Brain pericyte (primary cell): ENCODE measurements around the gene KMO.

Source experiments
- DNase-seq: peaks from one replicate; pipeline ENCODE4 v3.0.0-alpha.2; 2012; ENCODE audit warnings: low read depth, low spot score

The KMO gene

DNA sequence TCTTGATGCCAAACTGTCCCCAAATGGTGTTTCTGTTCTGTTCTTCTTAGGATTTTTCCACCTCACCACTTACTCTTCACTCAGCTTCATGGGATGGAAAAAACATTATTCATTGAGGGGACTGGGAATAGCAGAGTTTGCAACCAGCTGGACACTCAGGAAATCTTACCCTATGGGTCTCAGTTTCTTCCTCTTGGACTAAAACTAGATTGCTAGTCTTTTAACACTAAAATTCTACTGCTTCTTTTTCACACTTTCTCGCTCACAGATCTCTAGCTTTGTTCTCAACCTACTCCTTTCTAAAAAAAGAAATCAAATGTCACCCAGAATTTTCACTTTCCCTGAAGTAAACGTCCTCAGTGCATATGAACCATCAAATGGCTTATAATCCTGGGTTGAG, 4.8 kb downstream of the KMO start:
- DNase-seq, result no peak

DNA sequence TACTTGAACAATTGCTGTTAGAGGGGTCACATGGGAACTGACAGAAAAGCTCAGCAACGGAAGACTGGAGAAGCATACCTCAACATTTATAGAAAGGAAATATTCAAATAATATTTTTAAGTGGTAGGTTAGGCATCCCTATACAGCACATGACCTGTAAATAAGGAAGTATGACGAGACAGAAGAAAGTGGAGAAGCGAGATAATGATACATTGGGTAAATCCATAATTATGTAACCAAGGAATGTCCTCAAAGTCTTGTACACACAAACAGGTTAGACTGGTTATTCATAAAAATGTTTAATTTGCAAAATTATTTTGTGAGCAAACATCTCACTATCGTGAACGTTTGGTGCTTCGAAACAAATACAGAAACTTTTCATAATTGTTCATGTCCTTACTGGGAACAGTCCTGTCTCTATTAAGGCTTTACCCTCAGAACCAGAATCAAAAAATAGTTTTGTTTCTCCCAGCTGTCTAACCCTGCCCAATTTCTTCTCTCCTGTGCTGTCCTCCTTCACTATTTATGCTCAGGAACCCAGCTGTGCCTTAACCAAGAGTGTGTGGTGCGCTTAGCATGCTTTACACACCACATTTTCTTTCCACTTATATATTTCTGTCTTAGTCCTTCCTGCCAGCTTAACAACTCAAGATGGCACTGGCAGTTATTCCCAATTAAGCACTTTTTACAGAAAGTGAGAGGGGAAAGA, 10.2 kb downstream of the KMO start:
- DNase-seq, result no peak

- DNase-seq, result no peak
These were observed 15.8 kb downstream of the KMO start for GRCh38 chr1:241548008-241548407.

DNA sequence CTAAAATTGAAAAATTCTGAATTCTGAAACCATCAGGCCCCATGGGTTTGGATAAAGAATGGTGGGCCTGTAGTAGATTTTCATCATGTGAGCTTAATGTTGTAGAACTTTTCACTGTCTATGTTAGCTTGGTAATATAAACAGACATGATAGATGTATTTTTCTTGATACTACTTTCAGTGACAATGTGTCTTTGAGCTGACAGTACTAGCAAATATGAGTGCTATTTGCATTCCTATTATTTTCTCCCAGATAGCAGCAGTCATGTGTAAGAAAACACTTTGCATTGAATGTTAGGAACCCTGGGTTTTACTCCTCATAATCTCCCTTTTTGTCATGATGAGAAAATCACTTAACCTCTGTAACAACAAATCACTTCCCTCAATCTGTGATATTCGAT, 18.1 kb downstream of the KMO start:
- no peak for DNase-seq

DNA sequence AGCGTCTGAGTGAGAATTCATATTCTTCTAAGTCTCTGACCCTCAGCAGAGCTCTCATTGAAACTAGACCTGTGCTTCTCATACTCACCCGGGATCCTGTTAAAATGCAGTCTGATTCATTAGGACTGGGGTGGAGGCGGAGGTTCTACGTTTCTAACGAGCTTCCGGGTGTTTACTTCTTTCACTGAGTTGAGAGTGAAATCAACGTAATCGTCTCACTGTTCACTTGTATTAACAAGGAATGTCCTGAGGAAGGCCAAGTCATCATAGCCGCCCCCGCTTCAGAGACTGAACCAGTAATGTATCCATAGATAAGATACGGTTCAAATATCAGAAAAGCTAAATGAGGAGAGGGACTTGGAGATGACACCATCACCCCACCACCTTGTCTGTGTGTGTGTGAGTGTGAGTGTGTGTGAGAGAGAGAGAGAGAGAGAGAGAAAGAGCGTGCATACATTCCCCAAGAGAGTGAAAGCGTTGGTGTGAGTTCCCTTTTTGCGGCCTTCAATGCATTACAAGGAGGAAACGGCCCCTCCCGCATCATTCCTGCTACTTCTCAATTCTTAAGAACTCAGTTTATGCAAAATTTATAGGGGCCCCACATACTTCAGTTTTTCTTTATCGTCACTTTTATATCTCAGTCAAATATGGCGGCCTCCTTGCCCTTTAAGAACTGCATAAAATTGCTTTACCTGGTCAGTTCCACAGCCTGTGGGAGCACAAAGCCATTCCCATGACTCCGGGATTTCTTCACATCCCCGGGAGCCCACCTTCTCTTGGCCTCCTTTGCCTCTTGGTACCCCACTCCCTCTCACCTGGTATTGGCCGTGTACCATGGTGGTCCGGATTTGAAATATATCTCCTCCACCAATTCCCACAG, 19.8 kb downstream of the KMO start:
- DNase-seq, result no peak

GRCh38 chr1:241553886-241554592, 21.9 kb downstream of the KMO start:
- DNase-seq, result no peak

GRCh38 chr1:241555526-241555925, 23.3 kb downstream of the KMO start:
- DNase-seq, result no peak

DNA sequence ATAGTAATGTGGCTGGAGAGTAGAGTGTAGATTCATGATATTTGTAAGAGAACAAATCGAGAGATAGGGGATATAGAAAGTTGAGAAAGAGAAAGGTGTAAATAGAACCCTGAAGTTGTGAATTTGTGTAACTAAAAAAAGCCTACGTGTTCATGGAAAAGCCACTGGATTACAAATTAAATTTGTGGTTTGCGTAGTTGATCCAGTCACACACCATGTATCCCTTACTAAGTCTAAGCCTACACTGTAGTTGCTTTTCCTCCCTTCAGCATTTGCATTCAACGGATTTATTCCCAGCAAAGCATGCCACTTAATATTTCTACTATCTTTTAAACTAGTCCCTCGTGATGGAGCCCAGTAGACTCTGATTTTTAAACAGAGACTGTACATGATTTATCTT, 24.9 kb downstream of the KMO start:
- DNase-seq, result no peak

GRCh38 chr1:241557551-241558193, 25.5 kb downstream of the KMO start:
- DNase-seq, result no peak

DNA sequence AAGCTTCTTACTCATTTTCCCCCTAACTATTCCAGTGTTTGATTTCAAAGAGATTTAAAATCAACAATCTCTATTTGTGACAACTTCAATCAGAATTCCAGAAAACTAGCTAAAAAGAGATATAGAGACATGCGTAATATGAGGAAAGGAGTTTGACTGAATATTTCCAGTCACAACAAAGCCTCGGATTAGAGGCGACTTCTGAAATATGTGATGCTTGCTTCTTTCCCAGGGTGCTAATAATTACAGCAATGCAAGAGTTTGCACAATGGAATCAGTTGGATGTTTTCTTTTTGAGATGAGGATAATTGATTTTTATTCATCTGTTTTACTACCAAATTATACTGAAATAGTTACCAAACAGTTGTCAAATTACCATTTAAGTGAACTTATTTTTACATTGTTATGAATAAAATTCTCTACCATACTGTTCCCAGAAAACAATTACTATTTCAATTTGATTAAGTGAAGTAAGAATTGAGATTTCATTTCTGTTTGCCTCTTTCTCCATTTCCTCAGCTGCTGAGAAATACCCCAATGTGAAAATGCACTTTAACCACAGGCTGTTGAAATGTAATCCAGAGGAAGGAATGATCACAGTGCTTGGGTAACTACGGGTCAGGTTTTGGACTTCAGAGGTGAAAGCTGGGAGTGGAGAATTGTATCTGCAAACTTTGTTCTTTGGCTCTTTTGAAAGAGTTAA, 28.1 kb downstream of the KMO start:
- DNase-seq, result no peak

GRCh38 chr1:241560849-241561187, 28.6 kb downstream of the KMO start:
- DNase-seq, result no peak

DNA sequence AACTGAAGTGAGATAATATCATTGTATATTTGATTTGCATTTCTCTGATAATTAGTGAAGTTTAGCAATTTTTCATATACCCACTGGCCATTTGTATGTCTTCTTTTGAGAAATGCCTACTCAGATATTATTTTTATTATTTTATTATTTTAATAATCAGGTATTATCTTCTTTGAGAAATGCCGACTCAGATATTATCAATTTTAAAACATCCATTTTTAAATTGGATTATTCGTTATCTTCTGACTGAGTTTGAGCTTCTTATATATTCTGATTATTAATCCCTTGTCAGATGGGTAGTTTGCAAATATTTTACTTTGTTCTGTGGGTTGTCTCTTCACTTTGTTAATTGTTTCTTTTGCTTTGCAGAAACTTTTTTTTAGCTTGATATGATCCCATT, 37.7 kb downstream of the KMO start:
- DNase-seq, result no peak

GRCh38 chr1:241574154-241574553, 42.0 kb downstream of the KMO start:
- no peak for DNase-seq

GRCh38 chr1:241579434-241579833, 47.3 kb downstream of the KMO start:
- no peak for DNase-seq

- DNase-seq, result no peak
These were observed 50.7 kb downstream of the KMO start for GRCh38 chr1:241582921-241583321.

- DNase-seq, result no peak
These were observed 54.8 kb downstream of the KMO start for GRCh38 chr1:241586905-241587512.

- no peak for DNase-seq
These were observed 57.3 kb downstream of the KMO start for GRCh38 chr1:241589521-241589920.

DNA sequence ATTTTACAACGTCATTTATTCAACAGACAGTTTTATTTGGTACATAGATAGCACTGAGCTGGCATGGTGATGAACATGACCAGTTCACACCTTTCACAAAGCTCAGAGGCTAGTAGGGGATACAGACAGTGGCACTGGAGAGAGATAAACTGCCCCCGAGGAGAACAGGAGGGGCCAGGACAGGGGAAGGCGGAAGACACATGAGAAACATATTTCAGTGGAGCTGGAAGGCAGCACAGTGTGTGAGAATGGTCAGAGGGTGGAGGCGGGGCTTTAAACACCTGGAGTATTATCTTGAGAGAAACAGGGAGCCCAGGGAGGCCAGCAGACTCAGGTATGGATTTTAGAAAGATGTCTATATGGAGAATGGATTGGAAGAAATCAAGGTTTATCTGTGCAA, 58.5 kb downstream of the KMO start:
- DNase-seq, result no peak

- no peak for DNase-seq
These were observed 59.1 kb downstream of the KMO start for GRCh38 chr1:241591317-241591716.

- DNase-seq, result no peak
These were observed 59.6 kb downstream of the KMO start for GRCh38 chr1:241591736-241592135.
